ENCODE results near the gene BCR. TPM values are rescaled to one million over a fixed set of nuclear protein-coding genes. Genes with fewer than 3 reads are reported as not detected.

Gene BCR
- total RNA-seq, 1 donor from 2014 or later: 88.0 TPM

DNA sequence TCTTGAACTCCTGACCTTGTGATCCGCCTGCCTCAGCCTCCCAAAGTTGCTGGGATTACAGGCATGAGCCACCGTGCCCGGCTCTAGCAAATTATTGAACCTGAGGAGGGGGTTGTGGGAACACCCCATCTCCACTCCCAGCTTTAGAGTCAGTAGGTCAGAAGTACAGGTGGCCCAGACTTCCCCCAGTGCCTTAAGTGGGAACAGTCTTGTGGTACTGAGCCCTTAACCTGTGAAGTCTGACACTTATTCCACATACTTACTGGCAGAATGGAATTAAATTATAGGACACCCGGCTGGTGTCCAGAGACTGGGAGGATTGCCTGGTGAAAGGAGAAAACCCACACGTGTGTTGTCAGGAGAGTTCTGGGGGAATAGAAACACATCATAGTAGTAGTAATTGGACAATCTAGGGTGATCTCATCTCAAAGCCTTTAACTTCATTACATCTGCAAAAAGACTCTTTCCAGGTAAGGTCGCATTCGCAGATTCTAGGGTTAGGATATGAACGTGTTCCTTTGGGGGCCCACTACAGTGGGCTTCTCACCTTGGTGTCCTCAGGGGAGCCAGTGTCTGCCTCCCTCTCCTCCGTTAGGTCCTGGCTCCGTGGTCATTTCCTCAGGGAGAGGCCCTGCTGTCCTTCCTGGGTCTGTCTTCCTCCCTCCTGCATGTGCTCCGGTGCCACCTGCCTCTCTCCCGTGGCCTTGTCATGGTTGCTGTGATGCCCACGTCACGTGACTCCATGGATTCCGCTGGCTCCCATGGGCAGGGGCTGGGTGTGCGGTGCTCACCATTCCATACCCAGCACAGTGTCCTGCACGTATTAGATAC lies 63.8 kb downstream of the BCR start:
- DNase-seq (ENCODE audit: low spot score): no peak

DNA sequence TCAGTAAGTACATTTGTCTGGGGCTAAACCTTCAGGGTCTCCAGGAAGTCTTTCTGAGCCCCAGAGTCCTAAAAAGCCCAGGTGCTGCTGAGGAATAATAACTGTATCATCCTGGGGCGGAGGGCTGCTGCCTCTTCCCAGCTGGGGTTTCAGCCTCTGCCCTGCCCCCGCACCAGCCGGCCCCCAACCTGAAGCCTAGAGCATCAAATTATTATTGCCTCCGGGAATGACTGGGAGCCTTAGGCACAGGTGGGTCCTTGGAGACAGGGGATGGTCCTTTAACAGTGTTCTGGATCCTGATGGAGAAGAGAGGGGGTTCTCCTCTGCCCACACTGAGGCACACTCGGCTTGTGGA lies 64.4 kb downstream of the BCR start:
- DNase-seq (ENCODE audit: low spot score): no peak

DNA sequence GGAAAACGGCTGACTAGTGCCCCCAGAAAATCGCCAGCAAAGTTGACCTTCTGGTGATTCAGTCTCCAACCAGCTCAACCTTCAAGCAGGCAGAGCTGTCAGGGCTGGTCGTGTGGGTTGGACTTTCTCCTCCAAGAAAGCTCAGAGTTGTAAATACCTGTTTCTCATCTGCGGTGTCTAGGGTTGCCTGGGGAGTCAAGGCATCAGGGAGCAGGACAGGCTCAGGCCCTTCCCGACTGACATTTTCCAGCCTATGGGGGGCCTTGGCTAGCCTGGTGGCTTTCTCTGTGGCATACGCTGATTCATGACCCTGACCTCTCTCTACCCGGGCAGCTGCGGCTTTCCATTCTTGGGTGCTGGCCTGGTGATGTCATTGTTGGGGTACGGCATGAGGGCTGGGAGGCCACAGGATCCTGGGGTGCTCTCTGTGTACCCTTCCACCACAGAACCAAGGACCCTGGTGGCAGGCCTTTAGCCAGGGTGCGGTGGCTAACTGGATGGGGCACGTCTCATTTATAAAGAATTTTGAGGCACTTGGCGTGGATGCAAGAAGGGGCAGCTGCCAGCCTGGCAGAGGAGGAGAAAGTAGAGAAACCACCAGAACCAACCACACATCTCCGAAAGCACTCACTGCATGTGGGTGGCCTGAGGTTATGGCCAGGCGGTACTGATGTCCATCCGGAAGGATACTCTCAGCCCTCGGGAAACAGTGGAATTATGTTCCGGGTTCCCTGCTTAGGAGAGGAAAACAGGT lies 64.9 kb downstream of the BCR start:
- DNase-seq (ENCODE audit: low spot score): no peak

DNA sequence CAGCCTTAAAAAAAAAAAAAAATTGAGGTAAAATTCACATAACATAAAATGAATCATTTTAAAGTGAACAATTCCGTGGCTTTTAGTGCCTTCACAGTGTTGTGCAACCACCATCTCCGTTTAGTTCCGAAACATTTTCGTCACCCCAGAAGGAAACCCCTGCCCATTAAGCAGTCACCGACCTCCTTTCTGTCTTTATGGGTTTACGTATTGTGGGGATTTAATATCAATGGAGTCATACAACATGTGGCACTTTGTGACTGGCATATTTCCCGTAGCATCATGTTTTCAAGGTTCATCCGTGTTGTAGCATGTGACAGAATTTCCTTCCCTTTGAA lies 65.5 kb downstream of the BCR start:
- no peak for DNase-seq (ENCODE audit: low spot score)

DNA sequence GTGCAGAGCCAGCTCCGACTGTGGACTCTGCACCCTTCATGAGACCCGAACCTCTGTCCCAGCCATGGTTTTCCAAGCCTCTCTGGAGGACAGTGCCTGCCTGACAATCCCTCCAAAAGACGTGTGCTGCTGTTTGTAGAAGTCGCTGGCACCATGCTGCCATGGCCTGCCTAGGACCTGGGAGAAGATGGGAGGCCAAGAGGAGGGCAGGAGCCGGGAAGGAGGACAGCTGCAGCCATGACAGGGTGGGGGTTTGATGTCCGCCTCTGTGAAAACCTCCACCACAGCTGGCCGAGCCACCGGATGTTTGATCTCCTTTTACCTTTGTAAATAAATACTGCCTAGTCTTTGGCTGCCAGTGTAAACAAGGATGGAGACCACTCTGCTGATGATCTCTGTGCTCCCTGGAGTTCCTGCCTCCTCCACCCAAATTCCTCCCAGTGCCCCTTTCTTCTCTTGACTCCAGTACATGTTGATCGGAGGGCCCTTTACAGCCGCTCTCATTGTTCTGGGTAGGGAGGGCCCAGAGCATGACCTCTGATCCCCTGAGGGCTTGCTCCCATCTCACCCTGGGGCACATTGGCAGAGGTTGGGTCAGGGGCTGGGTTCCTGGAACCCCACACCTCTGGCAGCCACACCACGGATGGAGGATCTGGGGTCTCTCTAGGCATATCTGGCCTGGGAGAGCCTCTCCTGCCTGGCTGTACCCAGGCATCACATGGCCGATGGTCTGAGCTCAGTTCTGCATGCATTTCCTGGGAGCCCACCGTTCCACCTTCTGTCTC lies 66.9 kb downstream of the BCR start:
- no peak for DNase-seq (ENCODE audit: low spot score)

DNA sequence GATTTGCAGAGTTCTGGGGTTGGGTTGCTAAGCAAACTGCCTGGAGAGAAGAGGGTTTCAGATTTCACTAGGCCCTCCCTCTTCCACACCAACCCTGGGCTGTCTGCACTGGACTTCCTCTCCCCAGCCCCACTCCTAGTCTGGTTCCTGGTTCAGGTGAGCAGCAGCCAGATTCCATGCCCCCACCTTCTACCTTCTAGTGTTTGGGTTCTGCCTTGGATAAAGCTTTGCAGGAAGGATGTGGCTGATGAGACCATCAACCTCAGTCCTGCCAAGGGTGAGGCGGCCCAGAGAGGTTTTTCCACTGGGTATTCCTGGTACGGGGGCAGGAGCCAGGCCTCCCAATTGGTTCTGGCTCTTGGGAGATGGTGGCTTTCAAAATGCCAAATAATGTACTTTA lies 68.3 kb downstream of the BCR start:
- peak; percentile 69 for DNase-seq (ENCODE audit: low spot score)

DNA sequence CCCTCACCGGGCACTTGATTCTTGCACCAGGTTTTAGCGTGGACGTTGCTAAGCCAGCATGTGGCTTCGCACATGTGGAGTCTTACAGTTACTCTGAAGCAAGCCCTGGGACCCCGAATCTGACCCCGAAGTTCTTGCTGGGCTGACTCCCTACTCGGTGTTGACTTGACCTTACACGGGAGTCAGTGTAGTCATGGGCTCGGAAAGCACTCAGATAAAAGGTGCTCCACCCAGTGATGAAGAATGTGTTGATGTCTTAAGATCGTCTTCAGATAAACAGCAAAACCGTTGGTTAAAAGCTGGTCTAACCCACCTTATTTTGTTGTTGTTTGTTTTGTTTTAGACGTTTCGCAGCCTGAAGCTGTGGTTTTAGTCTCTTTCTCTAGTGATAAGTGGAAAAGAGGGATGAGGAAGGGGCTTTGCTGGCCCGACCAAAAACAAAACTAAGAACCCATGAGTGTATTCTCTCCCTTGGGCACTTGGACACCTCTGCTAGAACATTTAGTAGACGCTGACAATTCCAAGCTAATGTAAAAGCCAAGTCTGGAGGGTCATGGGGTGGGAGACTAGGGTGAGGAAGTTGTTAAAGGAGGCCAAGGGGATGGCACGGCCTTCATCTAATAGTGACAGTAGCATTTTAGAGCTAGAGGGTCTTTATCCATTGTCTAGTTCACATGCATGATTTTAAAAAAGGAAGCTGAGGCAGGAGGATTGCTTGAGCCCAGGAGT lies 69.9 kb downstream of the BCR start:
- DNase-seq (ENCODE audit: low spot score): no peak

DNA sequence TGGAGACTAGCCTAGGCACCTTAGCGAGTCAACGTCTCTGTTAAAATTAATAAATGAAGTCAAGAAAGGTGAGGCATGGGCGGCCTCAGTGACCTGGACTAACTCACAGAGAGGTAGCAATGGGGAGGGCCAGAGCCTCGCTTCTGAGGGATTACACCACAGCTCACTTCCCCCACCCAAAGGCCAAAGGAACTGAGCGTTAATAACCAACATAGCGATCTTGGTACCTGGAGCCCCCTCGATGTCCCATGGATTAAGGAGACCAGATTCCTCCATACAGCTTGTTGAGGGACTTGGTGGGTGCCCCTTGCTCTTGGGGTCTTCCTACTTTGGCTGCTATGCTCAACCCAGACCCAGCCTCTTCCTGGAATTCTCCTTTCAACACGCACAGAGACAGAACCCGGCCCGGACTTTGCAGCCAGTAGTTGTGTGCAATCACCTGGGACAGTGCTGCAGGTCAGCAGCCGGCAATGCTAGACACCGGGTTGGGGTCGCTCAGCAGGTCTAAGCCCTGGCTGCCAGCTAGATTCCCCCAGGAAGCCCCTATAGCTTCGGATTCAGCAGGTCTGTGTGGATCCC lies 70.6 kb downstream of the BCR start:
- DNase-seq (ENCODE audit: low spot score): no peak

DNA sequence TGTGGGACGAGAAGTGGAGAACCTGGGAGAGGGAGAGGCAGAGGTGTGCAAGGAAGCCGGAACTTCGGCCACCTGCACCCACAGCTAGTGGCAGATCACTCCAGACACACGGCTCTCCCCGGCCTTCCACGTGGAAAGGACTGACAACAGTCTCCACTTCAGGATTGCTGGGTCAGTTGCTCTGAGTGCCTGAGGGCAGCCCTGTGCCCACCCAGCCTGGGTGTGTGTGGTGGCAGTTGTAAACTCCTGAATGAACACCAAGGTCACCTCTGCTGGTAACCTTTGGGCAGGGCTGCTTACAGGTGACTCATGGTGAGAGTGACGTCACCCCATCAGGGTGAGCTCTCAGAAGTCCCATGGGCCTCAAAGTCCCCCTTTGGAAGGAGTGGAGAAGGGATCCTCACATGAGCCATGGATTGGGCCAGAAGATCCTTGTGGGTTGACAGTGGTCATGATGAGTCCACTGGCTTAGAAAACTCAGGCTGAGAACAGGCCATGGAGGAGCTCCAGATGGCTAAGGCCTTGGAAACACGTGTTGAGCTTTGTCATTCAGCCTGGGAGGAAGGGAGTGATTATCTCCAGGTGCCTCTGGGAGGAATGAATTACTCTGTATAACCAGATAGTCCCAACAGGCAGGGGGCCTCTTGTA lies 71.3 kb downstream of the BCR start:
- no peak for DNase-seq (ENCODE audit: low spot score)

DNA sequence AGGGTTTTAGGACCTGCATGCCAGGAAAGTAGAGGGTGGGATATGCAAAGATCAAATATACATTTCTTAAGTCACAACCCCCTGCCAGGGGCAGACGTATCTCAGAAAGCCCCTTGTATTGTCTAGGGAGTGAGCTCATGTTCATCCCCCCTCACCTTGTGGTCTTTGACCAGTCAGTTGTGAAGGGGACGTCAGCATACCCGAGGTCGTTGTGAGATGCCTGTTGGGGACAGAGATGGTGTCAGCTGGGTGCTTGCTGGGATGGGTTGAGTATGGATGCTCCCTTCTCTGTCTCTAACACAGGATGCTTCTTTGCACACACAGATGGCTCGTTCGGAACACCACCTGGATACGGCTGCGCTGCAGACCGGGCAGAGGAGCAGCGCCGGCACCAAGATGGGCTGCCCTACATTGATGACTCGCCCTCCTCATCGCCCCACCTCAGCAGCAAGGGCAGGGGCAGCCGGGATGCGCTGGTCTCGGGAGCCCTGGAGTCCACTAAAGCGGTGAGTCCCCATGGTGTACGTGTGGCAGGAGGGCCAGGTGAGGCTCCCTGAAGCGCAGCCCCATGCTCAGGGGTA lies 73.3 kb downstream of the BCR start:
- no peak for DNase-seq (ENCODE audit: low spot score)

DNA sequence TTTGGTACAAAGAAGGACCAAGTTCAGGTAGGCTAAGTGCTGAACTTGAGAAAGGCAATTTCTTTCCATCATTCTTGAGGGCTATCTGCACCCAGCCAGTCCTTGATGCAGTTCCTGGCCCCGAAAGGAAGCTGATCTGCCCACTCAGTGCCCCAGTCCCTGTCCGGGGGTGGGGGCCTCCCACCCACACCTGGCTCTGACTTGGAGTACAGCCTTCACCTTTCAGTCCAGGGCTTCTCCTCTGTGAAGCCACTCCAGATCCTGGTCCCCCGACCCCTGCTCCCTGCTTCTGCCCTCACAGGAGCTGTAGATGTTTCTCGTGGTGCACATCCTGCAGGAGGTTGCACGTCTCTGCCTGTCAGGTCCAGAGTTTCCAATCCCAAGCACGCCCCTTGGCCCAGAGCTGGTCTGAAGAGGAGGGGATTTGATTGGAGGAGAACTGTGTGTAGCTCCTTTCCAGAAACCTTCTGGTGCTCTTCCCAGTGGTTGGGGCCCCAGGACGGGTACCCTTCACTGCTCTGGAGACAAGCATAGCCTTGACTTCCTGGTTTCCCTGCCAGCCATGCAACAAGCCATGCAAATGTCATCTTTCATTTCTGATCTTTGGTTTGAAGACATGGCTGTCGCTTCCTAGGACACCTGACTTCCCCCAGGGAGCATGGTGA lies 75.3 kb downstream of the BCR start:
- DNase-seq (ENCODE audit: low spot score): no peak

DNA sequence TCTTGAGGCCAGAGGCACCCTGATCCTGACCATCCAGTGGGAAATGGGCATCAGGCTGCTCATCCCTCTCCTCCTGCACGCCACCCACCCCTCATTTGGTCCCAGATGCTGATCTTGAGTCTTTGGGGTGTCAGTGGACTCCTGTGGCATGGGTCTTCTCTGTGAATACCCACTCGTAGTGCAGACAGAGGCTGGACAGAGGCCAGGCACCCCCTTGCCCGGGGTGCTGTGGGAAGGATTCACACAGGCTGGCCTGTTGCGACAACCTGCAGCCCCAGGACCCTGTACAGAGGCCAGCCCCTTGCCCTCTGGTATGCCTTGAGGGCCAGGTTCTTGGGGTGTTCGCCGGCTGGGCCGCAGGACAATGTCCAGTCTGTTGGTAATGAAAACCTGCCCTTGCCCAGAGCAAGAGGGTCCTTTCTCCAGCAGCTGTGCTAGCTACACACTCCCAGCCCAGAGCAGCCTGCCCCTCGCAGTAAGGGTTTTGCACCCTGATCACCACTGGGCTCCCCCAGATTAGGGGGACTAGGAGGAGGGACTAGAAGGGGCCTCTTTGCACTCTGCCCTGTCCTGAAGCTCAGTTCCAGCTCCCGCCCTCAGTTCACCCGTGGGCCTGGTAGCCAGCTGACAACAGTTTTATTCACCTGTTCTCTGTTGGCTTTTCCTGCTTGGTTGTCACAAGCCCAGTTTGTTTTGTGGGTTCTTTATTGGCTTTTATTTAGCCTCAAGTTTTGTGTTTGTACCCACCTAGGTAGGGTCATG lies 76.0 kb downstream of the BCR start:
- no peak for DNase-seq (ENCODE audit: low spot score)

DNA sequence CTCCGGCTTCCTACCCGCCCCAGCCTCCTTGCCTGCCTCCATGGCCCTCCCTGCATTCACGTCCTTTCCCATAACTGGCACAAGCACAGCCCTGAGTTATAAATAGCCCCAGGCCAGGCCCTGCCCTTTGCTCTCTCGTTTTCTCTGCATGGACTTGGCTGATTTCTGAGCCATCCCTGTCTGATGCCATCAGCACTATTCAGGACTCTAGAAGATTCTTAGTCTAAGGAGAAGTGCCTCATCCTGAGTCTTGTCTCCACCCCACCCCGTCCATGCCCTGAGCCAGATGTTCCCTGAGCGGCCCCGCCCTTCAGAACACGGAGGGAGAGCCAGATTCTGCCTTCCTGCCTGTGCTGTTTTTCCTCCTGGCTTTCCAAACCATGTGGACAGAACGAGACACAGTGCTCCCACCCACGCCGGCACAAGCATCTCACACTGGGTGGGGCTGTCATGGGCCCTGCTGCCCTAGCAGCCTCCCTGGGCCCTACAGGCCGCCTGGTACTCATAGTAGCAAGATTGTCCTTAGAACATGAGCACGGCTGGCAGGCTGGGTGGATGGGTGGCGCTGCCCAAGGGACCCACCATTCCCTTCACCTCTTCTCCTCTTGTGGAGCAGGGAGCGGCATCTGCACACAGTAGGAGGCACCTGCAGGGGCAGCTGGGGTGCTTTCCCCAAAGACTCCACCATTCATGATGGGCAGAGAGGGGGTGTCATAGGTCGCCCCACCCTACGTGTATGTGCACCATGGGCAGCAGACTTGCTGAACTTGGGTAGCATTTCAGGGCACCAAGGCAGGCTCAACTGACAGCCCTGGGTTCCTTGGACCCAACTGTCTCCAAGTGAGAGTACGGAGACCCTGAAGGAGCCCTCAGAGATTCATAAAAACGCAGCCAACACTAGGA lies 76.9 kb downstream of the BCR start:
- DNase-seq (ENCODE audit: low spot score): peak; percentile 72

DNA sequence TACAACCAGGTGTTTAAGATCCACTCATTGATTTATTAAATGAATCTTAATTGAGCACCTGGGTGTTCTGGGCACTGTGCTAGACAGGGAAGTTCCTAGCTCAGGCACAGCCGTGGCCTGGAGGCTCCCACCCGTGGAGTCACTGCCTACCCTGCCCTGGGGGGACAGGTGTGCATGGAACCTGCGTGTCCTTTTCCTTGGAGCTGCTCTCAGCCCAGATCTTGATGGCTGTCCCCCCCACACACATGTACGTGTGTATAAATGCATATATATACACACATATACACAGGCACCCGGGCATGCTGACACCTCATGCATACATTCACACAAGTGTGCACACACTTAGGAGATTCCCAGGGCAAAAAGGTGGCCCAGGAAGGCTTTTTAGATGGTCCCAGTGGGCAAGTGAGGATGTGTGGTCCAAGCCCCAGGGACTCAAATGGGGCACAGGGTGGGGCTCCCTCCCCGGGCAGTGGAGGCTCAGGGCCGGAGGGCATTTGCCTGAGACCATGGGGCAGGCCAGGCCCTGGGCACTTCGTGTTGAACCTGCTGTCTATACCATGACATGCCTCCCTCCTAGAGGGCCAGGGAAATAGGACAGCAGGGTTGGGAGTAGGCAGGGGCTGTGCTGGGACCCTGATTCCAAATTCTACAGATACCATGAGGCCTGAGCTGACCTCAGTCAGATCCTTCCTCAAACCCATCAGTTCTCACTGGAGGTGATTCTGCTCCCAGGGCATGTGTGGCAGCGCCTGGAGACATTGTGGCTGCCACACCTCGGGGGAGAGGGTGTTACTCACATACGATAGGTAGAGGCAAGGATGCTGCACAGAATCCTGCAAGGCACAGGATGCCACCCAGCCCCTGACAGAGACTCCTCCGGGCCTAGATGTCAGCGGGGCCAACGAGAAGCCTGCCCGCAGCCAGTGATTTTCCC lies 77.8 kb downstream of the BCR start:
- DNase-seq (ENCODE audit: low spot score): no peak

DNA sequence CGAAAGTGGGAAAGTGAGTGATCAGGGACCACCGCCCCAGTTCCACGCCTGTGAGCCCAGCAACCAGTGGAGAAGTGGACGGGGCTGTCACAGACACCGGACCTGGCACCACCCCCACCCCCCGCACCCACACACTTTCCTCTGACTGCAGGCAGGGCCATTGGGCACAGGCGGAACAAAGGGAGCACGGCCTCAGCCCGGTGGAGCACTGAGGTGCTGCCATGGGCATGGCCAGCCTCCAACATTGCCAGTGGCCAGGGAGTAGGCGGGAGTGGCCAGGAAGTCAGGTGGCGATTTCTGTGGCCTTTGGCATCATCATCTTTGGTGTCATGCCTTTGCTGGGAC lies 78.5 kb downstream of the BCR start:
- DNase-seq (ENCODE audit: low spot score): no peak

DNA sequence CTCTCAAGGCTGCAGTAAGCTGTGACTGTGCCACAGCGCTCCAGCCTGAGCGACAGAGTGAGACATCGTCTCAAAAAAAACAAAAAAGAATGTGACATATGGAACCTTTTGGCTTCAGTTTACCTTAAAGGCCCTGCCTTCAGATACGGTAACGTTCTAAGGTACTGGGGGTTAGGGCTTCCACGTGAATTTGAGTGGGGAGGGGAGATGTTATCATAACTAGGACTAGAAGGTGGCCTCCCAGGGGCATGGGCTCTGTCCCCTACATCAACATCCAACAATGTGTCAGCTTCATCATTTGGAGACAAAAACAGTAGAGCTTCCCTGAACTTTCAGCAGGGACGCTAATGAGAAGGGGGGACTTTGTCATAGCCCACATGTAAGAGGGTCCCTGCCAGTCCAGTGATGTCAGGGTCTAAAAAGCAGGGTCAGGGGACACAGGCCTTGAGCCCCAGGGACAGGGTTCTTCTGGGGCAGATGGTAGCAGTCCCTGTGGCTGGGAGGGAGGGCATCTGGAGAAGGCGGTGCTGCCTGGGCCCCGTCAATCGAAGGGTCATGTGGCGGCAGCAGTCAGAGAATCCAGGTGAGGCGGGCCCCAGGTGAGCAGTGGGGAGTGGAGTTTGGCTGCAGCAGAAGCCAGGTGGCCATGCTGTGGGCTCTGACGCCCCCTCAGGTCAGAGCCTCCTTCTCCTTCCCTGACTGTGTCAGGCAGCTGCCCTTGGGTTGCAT lies 79.8 kb downstream of the BCR start:
- DNase-seq (ENCODE audit: low spot score): no peak
